Measurements from ENCODE around the gene TMCO6. TPM values are rescaled to one million over a fixed set of nuclear protein-coding genes. Genes with fewer than 3 reads are reported as not detected.

TMCO6 gene
- polyA plus RNA-seq, 1 donor from 2014 or later: 23.5 TPM

- no peak overlapping the region for H3K4me2 ChIP-seq (ENCODE audit: low read length)
- TF ChIP-seq TAF1 (IDR thresholded peaks at IDR 0.05; ENCODE audit: low read depth): no peak
- TF ChIP-seq CTCF (IDR thresholded peaks at IDR 0.05; ENCODE audit: poor library complexity, severe bottlenecking): no peak
- no peak for TF ChIP-seq EP300 (conservative IDR thresholded peaks at IDR 0.05; ENCODE audit: poor library complexity, severe bottlenecking)
- TF ChIP-seq EZH2 (IDR thresholded peaks at IDR 0.05; ENCODE audit: borderline replicate concordance, insufficient read depth, low read length, poor library complexity, severe bottlenecking): no peak
- TF ChIP-seq SMC3 (conservative IDR thresholded peaks at IDR 0.05; ENCODE audit: poor library complexity): no peak
- TF ChIP-seq POLR2AphosphoS5 (IDR thresholded peaks at IDR 0.05): no peak
- no peak overlapping the region for H3K4me3 ChIP-seq (ENCODE audit: low read length)
- no peaks in the 10 kb centered on the region for H3K79me2 ChIP-seq (replicated peaks; ENCODE audit: insufficient read depth, low read length)
- no peaks in the 10 kb centered on the region for H3K36me3 ChIP-seq (ENCODE audit: insufficient read depth, low read length)
- H3K9ac ChIP-seq (ENCODE audit: low read length): no peak overlapping the region
- no peak overlapping the region for H3K27ac ChIP-seq (ENCODE audit: low read length)
- H3K9me2 ChIP-seq (ENCODE audit: insufficient read depth, low read length): no peaks in the 10 kb centered on the region
- no peak overlapping the region for H2AFZ ChIP-seq (ENCODE audit: low read depth, low read length)
- H3K9me3 ChIP-seq (ENCODE audit: low read length): no peaks in the 10 kb centered on the region
- H4K20me1 ChIP-seq (ENCODE audit: insufficient read depth): no peaks in the 10 kb centered on the region
- H3F3A ChIP-seq (ENCODE audit: insufficient read depth, low read length, poor library complexity, severe bottlenecking): no peaks in the 10 kb centered on the region
- H3K27me3 ChIP-seq (ENCODE audit: insufficient read depth, low read depth, low read length): no peaks in the 10 kb centered on the region
Observed at GRCh38 chr5:140630292-140631035, 8.8 kb upstream of the TMCO6 start.

GRCh38 chr5:140631036-140631417 lies 8.2 kb upstream of the TMCO6 start:
- Histone ChIP-seq H3K4me2 (ENCODE audit: low read length) (no peak overlapping the region), H3K27ac (ENCODE audit: low read length) (no peak overlapping the region)

More at GRCh38 chr5:140631036-140631417, 8.2 kb upstream of the TMCO6 start:
- Histone ChIP-seq H3K27me3 (ENCODE audit: insufficient read depth, low read depth, low read length) (no peaks in the 10 kb centered on the region), H3F3A (ENCODE audit: insufficient read depth, low read length, poor library complexity, severe bottlenecking) (no peaks in the 10 kb centered on the region), H3K79me2 (replicated peaks; ENCODE audit: insufficient read depth, low read length) (no peaks in the 10 kb centered on the region), H3K9me3 (ENCODE audit: low read length) (no peaks in the 10 kb centered on the region), H3K9ac (ENCODE audit: low read length) (no peak overlapping the region), H4K20me1 (ENCODE audit: insufficient read depth) (no peaks in the 10 kb centered on the region), H2AFZ (ENCODE audit: low read depth, low read length) (no peak overlapping the region), H3K4me3 (ENCODE audit: low read length) (no peak overlapping the region), H3K36me3 (ENCODE audit: insufficient read depth, low read length) (no peaks in the 10 kb centered on the region), H3K9me2 (ENCODE audit: insufficient read depth, low read length) (no peaks in the 10 kb centered on the region)
- TF ChIP-seq MXI1 (conservative IDR thresholded peaks at IDR 0.05; ENCODE audit: poor library complexity, severe bottlenecking) (no peak), EZH2 (IDR thresholded peaks at IDR 0.05; ENCODE audit: borderline replicate concordance, insufficient read depth, low read length, poor library complexity, severe bottlenecking) (no peak), SMC3 (conservative IDR thresholded peaks at IDR 0.05; ENCODE audit: poor library complexity) (no peak), CTCF (IDR thresholded peaks at IDR 0.05; ENCODE audit: poor library complexity, severe bottlenecking) (no peak), RAD21 (conservative IDR thresholded peaks at IDR 0.05) (no peak), EP300 (conservative IDR thresholded peaks at IDR 0.05; ENCODE audit: poor library complexity, severe bottlenecking) (no peak), POLR2AphosphoS5 (IDR thresholded peaks at IDR 0.05) (no peak)

Data from neural cell (in vitro differentiated cells).